ENCODE data around the gene CRYGN. TPM values are rescaled to one million over a fixed set of nuclear protein-coding genes. Genes with fewer than 3 reads are reported as not detected.

CRYGN gene
- total and polyA plus RNA-seq, 2 of the 13 experiments (the other 11 are each of a cell fraction or from before 2014, with no cell fraction given): 0.11 TPM; not detected in 1

DNA sequence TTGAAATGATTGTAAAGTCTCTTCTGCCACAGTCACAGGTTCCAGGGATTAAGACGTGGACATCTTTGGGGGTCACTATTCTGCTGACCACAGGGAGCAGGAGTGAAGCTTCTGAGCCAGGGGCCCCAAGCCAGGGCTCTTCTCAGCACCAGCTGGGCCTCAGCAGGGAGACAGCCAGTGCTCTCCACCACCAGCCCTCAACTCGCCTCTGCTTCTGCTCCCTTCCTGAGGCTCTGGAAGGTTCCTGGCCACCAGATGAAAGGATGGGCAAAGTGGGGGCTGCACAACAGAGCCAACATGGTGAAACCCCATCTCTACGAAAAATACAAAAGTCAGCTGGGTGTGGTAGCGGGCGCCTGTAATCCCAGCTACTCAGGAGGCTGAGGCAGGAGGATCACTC, 11.2 kb upstream of the CRYGN start (continued):
- TF ChIP-seq, protein P1, sequence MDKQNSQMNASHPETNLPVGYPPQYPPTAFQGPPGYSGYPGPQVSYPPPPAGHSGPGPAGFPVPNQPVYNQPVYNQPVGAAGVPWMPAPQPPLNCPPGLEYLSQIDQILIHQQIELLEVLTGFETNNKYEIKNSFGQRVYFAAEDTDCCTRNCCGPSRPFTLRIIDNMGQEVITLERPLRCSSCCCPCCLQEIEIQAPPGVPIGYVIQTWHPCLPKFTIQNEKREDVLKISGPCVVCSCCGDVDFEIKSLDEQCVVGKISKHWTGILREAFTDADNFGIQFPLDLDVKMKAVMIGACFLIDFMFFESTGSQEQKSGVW (CRISPR knock-in tag; IDR thresholded peaks at IDR 0.05; ENCODE audit: borderline replicate concordance): no peak
- no peak for TF ChIP-seq STAT5B (CRISPR knock-in tag; IDR thresholded peaks at IDR 0.05)

DNA sequence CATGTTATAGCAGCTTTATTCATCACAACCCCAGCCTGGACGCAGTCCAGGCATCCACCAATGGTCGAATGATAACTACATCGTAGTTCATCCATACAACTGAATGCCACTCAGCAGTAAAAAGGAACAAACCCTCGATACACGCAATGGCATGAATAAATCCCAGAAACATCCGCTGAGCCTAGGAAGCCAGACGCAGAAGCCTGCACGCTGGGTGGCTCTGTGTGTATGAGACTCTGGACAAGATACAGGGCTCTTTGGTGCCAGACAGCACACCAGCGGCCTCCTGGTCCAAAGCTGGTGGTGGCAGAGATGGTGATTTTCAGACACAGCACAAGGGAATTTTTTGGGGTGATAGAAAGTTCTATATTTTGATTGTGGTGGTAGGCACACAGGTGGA, 10.0 kb upstream of the CRYGN start:
- no peak for FAIRE-seq
- POLR2A ChIA-PET: no interaction called here
- Histone ChIP-seq H3K9ac (ENCODE audit: insufficient read depth, low read depth, low read length) (no peak overlapping the region), H4K20me1 (ENCODE audit: insufficient read depth, low read length) (no peaks in the 10 kb centered on the region), H3K27ac (ENCODE audit: extremely low read length, insufficient read depth, low read length) (no peak overlapping the region), H3K27me3 (ENCODE audit: control insufficient read depth in 1 of 2, insufficient read depth in 2 of 2, low read length in 2 of 2) (peaks cover 7 to 32% of the 10 kb centered on the region in 2 experiments; a peak in 4 of 5 replicates), H3K9me3 (ENCODE audit: low read length) (no peaks in the 10 kb centered on the region), H3K36me3 (replicated peaks in 1 of 2; ENCODE audit: control insufficient read depth in 1 of 2, insufficient read depth in 2 of 2, low read length in 2 of 2) (no peaks in the 10 kb centered on the region), H3K4me2 (ENCODE audit: low read depth, low read length) (no peak overlapping the region), H3K79me2 (ENCODE audit: insufficient read depth, low read length) (no peaks in the 10 kb centered on the region), H3K4me3 (replicated peaks in 1 of 3; ENCODE audit: insufficient read depth in 1 of 3, low read depth in 2 of 3, low read length in 3 of 3) (no peak overlapping the region), H2AFZ (ENCODE audit: low read length) (no peak overlapping the region), H3K4me1 (ENCODE audit: insufficient read depth, low read length) (no peaks in the 10 kb centered on the region)
- CTCF ChIA-PET (ENCODE audit: low intra/inter-chr PET ratio, low total read pairs): no interaction called here
- 42% methylated on average over 8 of the region's 9 CpGs for WGBS (ENCODE audit: low lambda C conversion rate)
- in situ Hi-C loops (cut with HindIII; ENCODE audit: extremely low pct_ligation_motif_present, low pct_unique_long_range_greater_than_20kb) (loop anchor here (5.0 kb wide), 1 partner anchor 83 kb away; no protein-coding TSS in a partner anchor), intact Hi-C loops (cut with micrococcal nuclease; ENCODE audit: unreplicated experiment) (loop anchor here (5.0 kb wide), 1 partner anchor 43 kb away; no protein-coding TSS in a partner anchor)
- TF ChIP-seq NRL (CRISPR knock-in tag; IDR thresholded peaks at IDR 0.05; ENCODE audit: borderline replicate concordance) (no peak), SMYD3 (CRISPR knock-in tag; IDR thresholded peaks at IDR 0.05) (no peak), ZNF335 (CRISPR knock-in tag; IDR thresholded peaks at IDR 0.05) (no peak), ZNF615 (CRISPR knock-in tag; IDR thresholded peaks at IDR 0.05; ENCODE audit: borderline replicate concordance) (no peak), CBX1 (IDR thresholded peaks at IDR 0.05; ENCODE audit: low read depth) (no peak), ZSCAN22 (CRISPR knock-in tag; IDR thresholded peaks at IDR 0.05) (no peak), ZNF605 (CRISPR knock-in tag; IDR thresholded peaks at IDR 0.05) (no peak)
- TF ChIP-seq, protein P2, sequence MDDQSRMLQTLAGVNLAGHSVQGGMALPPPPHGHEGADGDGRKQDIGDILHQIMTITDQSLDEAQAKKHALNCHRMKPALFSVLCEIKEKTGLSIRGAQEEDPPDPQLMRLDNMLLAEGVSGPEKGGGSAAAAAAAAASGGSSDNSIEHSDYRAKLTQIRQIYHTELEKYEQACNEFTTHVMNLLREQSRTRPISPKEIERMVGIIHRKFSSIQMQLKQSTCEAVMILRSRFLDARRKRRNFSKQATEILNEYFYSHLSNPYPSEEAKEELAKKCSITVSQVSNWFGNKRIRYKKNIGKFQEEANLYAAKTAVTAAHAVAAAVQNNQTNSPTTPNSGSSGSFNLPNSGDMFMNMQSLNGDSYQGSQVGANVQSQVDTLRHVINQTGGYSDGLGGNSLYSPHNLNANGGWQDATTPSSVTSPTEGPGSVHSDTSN (CRISPR knock-in tag; IDR thresholded peaks at IDR 0.05; ENCODE audit: borderline replicate concordance): no peak
- TF ChIP-seq, protein P3, sequence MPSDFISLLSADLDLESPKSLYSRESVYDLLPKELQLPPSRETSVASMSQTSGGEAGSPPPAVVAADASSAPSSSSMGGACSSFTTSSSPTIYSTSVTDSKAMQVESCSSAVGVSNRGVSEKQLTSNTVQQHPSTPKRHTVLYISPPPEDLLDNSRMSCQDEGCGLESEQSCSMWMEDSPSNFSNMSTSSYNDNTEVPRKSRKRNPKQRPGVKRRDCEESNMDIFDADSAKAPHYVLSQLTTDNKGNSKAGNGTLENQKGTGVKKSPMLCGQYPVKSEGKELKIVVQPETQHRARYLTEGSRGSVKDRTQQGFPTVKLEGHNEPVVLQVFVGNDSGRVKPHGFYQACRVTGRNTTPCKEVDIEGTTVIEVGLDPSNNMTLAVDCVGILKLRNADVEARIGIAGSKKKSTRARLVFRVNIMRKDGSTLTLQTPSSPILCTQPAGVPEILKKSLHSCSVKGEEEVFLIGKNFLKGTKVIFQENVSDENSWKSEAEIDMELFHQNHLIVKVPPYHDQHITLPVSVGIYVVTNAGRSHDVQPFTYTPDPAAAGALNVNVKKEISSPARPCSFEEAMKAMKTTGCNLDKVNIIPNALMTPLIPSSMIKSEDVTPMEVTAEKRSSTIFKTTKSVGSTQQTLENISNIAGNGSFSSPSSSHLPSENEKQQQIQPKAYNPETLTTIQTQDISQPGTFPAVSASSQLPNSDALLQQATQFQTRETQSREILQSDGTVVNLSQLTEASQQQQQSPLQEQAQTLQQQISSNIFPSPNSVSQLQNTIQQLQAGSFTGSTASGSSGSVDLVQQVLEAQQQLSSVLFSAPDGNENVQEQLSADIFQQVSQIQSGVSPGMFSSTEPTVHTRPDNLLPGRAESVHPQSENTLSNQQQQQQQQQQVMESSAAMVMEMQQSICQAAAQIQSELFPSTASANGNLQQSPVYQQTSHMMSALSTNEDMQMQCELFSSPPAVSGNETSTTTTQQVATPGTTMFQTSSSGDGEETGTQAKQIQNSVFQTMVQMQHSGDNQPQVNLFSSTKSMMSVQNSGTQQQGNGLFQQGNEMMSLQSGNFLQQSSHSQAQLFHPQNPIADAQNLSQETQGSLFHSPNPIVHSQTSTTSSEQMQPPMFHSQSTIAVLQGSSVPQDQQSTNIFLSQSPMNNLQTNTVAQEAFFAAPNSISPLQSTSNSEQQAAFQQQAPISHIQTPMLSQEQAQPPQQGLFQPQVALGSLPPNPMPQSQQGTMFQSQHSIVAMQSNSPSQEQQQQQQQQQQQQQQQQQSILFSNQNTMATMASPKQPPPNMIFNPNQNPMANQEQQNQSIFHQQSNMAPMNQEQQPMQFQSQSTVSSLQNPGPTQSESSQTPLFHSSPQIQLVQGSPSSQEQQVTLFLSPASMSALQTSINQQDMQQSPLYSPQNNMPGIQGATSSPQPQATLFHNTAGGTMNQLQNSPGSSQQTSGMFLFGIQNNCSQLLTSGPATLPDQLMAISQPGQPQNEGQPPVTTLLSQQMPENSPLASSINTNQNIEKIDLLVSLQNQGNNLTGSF (CRISPR knock-in tag; IDR thresholded peaks at IDR 0.05): no peak
- ATAC-seq: no peak
- no TSS peak for BruUV-seq (replicated peaks)
- DNase-seq (ENCODE audit: low spot score): no peak
